GM19328 (cell line): ENCODE results near the gene ZNHIT2.

Experiments used
- ATAC-seq: cut with Tn5 transposase; IDR thresholded peaks from one replicate; pipeline ENCODE4 v1.9.1; 2021; ENCODE audit warnings: mild to moderate bottlenecking, moderate library complexity; ENCODE audit not compliant: unreplicated experiment

The ZNHIT2 gene

GRCh38 chr11:65134952-65135632 lies 17.6 kb upstream of the ZNHIT2 start:
- ATAC-seq: peak; percentile 50

DNA sequence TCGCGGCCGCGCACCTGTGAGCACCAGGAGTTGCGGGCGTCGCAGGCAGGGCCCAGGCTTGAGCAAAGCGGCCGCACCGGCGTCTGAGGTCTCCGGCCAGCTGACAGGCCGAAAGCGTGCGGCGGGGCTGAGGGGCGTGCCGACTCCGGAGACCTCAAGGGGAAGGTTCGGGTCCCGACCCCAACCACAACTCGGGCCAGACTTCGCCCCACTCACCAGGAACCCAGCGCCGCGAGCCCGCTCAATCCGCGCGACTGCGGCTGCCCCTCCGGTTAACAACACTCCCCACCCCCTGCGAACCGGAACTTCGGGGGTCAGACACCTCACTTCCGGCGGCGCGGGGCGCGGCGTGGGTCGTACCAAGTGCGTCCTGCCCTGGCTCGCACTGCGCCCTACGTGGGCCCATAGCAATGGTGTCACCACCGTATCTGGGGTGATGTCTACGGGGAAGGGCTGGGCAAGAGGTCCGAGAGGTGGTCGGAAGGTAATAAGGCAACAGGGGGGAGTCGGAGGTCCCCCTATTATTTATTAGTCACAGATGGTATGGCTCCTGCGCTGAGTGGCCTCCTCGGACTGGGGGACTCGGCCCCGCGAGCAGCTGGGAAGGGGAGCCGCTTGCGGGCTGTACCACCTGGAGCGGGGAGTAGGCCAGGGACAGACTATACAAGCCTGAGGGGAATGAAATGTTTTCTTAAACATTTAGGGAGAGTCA lies 16.9 kb upstream of the ZNHIT2 start, which contains the start of gene SYVN1:
Gene SYVN1 (minus strand): TSS at position 280 of the 712 bp plus-strand sequence. CDS start 918 bp downstream, outside the sequence.
- ATAC-seq: peak; percentile 50

- ATAC-seq: no peak
These were observed 16.2 kb upstream of the ZNHIT2 start for GRCh38 chr11:65133724-65134123.

GRCh38 chr11:65132988-65133700 lies 15.6 kb upstream of the ZNHIT2 start:
- ATAC-seq: no peak

DNA sequence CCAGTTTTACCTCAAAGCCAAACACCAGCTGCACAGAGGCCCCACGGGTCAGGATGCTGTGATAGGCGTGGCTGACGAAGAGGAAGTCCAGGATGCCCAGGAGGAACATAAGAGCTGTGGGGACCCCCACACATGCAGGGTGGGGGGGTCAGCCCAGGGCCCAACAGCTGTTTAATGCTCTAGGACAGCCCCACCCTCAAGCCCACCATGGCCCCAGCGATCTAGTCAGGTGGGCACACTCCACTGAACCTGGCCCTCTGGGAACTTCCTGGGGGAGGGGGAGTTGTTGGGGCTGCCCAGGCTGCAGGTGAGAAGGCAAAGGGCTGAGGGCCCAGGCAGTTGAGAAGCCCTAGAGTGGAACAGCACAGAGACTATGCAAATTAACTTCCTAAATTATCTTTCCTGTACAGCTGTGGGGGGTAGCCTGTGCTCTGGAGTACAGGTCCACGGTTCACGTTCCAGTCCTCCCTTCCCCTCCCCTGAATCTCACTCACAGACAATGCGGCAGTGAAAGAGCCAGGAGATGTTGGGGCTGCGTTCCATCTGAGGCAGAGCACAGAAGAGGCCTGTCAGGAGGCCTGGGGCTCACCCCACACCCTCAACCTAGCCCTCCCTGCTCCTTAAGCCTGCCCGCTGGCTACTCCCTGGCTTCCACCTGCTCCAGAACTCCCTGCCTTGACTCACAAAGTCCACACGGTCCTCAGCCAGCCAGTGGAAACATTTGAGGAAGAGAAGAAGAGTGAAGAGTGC lies 14.9 kb upstream of the ZNHIT2 start:
- peak; percentile 47 for ATAC-seq

DNA sequence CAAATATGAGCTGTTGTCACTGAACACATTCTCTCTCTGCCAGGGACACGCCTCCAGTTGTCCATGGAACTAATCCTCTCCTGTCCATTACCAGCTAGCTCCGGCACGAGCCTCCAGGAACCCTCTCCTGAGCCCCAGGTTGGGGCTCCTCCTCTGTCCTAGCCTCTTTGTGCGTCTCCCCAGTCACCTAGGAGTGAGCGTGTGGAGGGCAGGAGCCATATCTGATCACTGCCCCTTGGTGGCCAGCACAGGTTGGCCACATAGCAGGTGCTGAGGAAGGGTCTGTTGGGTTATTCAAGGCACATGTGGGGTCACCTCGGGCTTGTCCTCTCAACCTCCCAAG lies 14.4 kb upstream of the ZNHIT2 start:
- no peak for ATAC-seq

- no peak for ATAC-seq
These were observed 13.9 kb upstream of the ZNHIT2 start for GRCh38 chr11:65131417-65131776.

DNA sequence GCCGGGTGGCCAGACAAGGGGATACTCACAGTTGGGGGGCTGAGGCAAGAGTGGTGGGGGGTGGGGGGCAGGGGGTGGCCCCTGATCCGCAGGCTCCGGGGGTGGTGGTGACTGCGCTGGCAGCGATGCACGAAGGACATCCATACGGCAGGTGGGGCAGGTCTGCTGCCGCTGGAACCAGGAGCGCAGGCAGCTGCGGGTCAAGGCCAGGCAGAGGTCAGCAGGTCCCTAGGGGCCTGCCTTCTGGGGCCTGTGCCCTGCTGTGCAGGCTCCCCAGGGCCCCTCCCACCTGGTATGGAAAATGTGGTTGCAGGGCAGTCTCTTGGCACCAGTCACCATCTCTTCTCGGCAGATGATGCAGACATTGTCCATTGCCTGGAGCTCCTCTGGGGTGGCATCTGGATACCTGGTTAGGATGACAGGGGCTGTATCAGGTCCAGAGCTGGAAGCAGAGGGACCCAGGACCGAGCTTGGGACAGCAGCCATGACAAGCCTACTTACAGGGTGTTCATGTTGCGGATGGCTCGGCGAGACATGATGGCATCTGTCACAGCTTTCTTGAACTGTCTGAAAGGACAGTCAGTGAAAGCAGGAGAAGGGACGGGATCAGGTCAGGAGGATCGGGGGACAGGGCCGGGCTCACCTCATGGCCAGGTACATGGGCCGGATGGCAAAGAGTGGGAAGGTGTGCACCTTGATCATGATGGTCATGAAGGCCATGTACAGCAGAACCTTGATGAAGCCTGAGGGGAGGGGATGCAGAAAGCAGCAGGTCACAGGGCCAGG lies 13.3 kb upstream of the ZNHIT2 start:
- no peak for ATAC-seq

GRCh38 chr11:65129649-65130441 lies 12.3 kb upstream of the ZNHIT2 start:
- ATAC-seq: no peak

- no peak for ATAC-seq
These were observed 11.0 kb upstream of the ZNHIT2 start for GRCh38 chr11:65128182-65129145.

DNA sequence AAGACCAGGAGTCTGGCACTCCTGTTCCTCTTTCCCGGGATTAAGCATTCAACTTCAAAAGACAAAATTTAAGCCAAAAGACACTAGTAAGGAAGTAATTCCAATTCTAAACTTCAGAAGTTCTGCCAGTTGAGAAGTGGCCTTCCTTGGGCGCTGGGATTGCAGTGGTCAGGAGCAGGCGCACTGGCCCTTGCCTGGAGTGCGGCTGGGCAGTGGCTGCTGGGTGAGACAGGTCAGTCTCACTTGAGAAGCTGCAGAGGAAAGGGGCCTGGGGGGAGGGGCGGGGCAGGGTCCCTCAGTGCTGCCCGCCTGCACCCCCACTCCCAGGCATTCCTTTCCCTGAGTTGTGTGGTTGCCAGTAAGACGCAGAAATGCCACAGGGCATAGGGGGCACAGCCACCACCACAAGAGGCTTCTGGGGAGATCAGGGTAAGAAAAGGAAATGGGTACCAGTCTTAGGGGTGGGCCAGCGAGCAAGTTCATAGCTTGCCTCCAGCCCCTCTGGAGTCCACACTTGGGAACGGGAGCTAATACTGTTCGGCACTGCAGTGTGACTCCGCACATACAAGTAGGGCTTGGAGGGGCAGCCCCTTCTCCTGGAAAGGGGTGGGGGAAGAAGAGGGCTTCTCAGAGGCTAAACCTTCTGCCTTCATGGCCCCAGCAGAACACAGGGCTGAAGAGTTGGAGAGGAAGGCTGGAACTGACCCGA lies 10.1 kb upstream of the ZNHIT2 start:
- no peak for ATAC-seq

GRCh38 chr11:65126624-65127274 lies 9.2 kb upstream of the ZNHIT2 start:
- ATAC-seq: no peak

DNA sequence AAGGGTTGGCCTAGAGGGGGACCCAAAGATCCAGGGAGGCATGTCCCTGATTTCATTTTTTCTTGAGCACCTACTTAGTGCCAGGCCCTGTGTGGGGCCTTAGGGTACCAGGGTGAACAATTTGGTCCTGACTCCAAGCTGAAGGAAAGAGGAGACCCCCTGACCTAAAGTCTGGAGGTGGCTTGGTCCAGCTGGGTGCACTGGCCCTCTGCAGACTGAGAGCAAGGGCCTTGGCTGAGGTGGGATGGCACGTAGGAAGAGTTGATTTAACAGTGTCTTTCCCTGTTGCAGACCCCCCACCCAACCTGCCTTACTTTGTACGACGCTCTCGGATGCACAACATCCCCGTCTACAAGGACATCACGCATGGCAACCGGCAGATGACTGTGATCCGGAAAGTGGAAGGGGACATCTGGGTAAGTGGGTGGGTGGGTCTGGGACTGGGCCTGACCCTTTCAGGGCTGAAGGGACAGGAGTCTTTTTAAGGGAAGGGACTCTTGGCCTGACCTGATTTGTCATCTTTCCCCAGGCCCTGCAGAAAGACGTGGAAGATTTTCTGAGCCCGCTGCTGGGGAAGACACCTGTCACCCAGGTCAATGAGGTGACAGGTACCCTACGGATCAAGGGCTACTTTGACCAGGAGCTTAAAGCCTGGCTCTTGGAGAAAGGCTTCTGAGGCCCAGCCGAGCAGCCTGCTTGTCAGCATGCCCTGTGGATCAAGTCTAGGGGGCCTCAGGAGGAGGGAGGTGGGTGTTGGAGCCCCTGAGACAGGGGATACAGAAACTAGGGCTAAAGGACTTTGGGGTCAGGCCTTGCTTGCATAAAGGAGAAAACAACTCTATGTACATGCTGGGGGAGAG lies 7.9 kb upstream of the ZNHIT2 start:
- no peak for ATAC-seq

- ATAC-seq: no peak
These were observed 7.1 kb upstream of the ZNHIT2 start for GRCh38 chr11:65124480-65125196.

- peak; percentile 60 for ATAC-seq
These were observed 4.6 kb upstream of the ZNHIT2 start, which contains the start of the genes FAU and MRPL49 for GRCh38 chr11:65121865-65122696. FAU (minus strand) TSS chr11:65122134; CDS start chr11:65121813, 321 bp downstream. MRPL49 (plus strand) TSS chr11:65122321; CDS start chr11:65122347, 26 bp downstream.
